HG02678 (cell line): ENCODE measurements around the gene COPZ2.

Experiments used
- ATAC-seq: cut with Tn5 transposase; IDR thresholded peaks from one replicate; pipeline ENCODE4 v1.9.1; 2021; ENCODE audit warnings: mild to moderate bottlenecking, moderate library complexity; ENCODE audit not compliant: unreplicated experiment

The COPZ2 gene

GRCh38 chr17:48056879-48057278, 19.3 kb upstream of the COPZ2 start:
- ATAC-seq = no peak

GRCh38 chr17:48056246-48056745, 18.7 kb upstream of the COPZ2 start:
- ATAC-seq = no peak

GRCh38 chr17:48055531-48056245, 18.1 kb upstream of the COPZ2 start:
- ATAC-seq = peak; percentile 61

GRCh38 chr17:48054238-48055185, 16.9 kb upstream of the COPZ2 start:
- ATAC-seq = no peak

GRCh38 chr17:48053758-48054237, 16.2 kb upstream of the COPZ2 start:
- no peak for ATAC-seq

GRCh38 chr17:48052956-48053757, 15.6 kb upstream of the COPZ2 start:
- ATAC-seq = no peak

GRCh38 chr17:48051706-48052486, 14.3 kb upstream of the COPZ2 start:
- ATAC-seq = no peak

GRCh38 chr17:48051283-48051682, 13.7 kb upstream of the COPZ2 start:
- ATAC-seq = no peak

GRCh38 chr17:48048384-48049126, 11.0 kb upstream of the COPZ2 start:
- ATAC-seq = peak; percentile 34

- peak; percentile 90 for ATAC-seq
These were observed 10.3 kb upstream of the COPZ2 start, which contains the start of gene NFE2L1 for GRCh38 chr17:48047741-48048383. TSS of gene NFE2L1 (plus strand) at chr17:48048359. CDS start at chr17:48051119, 2,760 bp downstream.

GRCh38 chr17:48047113-48047740, 9.6 kb upstream of the COPZ2 start:
- no peak for ATAC-seq

- no peak for ATAC-seq
These were observed 8.7 kb upstream of the COPZ2 start for GRCh38 chr17:48046296-48046695.

- ATAC-seq = no peak
These were observed 7.9 kb upstream of the COPZ2 start for GRCh38 chr17:48045316-48046001.

GRCh38 chr17:48044851-48045250, 7.3 kb upstream of the COPZ2 start:
- ATAC-seq = no peak

- no peak for ATAC-seq
These were observed 5.6 kb upstream of the COPZ2 start for GRCh38 chr17:48043176-48043575.

GRCh38 chr17:48038687-48039086, 1.1 kb upstream of the COPZ2 start:
- ATAC-seq = no peak

- ATAC-seq = no peak
These were observed 284 bp upstream of the COPZ2 start for GRCh38 chr17:48037838-48038323.

- no peak for ATAC-seq
These were observed 933 bp downstream of the COPZ2 start for GRCh38 chr17:48036693-48037035.
